Panc1 (cell line): ENCODE data around the gene CFAP43. TPM values are rescaled to one million over a fixed set of nuclear protein-coding genes. Genes with fewer than 3 reads are reported as not detected.
A peak's percentile ranks its signal among the peaks of the same experiment; 100 is the strongest.

Source experiments
- ATAC-seq: fragments of 200-7000 bp; cut with Tn5 transposase; 2 replicates; pipeline ENCODE4 v1.9.1; 2020; ENCODE audit warnings: mild to moderate bottlenecking, moderate library complexity
- BruUV-seq: library from RNA; stranded (reverse); fragments of 400-500 nt; replicated peaks from 2 replicates; lab custom pipeline; 2021; lab: Mats Ljungman, UMichigan
- CTCF ChIA-PET: fragments of 300-600 bp; sonication (Branson Sonifier 250); formaldehyde crosslinking; loops from one replicate; lab custom pipeline; 2022; ENCODE audit warnings: antibody characterized with exemption; lab: Charles Lee
- POLR2A ChIA-PET: fragments of 300-600 bp; sonication (Branson Sonifier 250); formaldehyde crosslinking; loops from one replicate; lab custom pipeline; 2022; ENCODE audit warnings: antibody characterized with exemption; lab: Charles Lee
- DNase-seq: peaks from one replicate; pipeline ENCODE4 v3.0.0-alpha.2; 2010; ENCODE audit warnings: low read depth, low spot score
- H3K27ac ChIP-seq: 2 replicates; pipeline ENCODE4 v1.5.1; 2011; ENCODE audit warnings: mild to moderate bottlenecking, low read length, inconsistent platforms
- H3K27me3 ChIP-seq: fragments of 200-500 bp; sonication (Bioruptor generic); 2 replicates; pipeline ENCODE4 v1.6.0; 2014; ENCODE audit warnings: low read length, inconsistent platforms; ENCODE audit not compliant: control insufficient read depth, insufficient read depth
- H3K36me3 ChIP-seq: fragments of 200-500 bp; sonication (Bioruptor generic); 2 replicates; pipeline ENCODE4 v1.5.1; 2014; ENCODE audit warnings: inconsistent platforms, mild to moderate bottlenecking, low read length, moderate library complexity; ENCODE audit not compliant: control insufficient read depth, insufficient read depth
- H3K4me1 ChIP-seq: 2 replicates; pipeline ENCODE4 v1.5.1; 2011; ENCODE audit warnings: inconsistent platforms, mild to moderate bottlenecking, low read length, moderate library complexity; ENCODE audit not compliant: control insufficient read depth, insufficient read depth
- H3K4me3 ChIP-seq, 2 experiments: 2 replicates each; pipeline ENCODE4 v1.5.1; 2011 to 2012; ENCODE audit warnings: low read depth in 2 of 2, low read length in 2 of 2, mild to moderate bottlenecking in 2 of 2, inconsistent platforms in 1 of 2, moderate library complexity in 1 of 2
- H3K9me3 ChIP-seq: fragments of 200-500 bp; sonication (Bioruptor generic); 2 replicates; pipeline ENCODE4 v1.5.1; 2014; ENCODE audit warnings: low read depth, mild to moderate bottlenecking, inconsistent platforms, low read length, moderate library complexity; ENCODE audit not compliant: control insufficient read depth, insufficient read depth
- CTCF ChIP-seq: fragments of 450-650 bp; IDR thresholded peaks from 2 replicates; pipeline ENCODE4 v1.5.1; 2017; ENCODE audit warnings: mild to moderate bottlenecking
- POLR2AphosphoS5 ChIP-seq: IDR thresholded peaks from 2 replicates; pipeline ENCODE4 v1.6.1; 2012; ENCODE audit warnings: mild to moderate bottlenecking, low read depth, low read length, moderate library complexity
- SIN3A ChIP-seq: IDR thresholded peaks from 2 replicates; pipeline ENCODE4 v1.6.1; 2012; ENCODE audit warnings: low read depth, mild to moderate bottlenecking, low read length, moderate library complexity, borderline replicate concordance; ENCODE audit not compliant: insufficient read depth
- TCF7L2 ChIP-seq: IDR thresholded peaks from 2 replicates; pipeline ENCODE4 v1.6.1; 2011; ENCODE audit warnings: mild to moderate bottlenecking, low read depth, low read length, inconsistent platforms
- in situ Hi-C: cut with HindIII; loops from 2 replicates; pipeline ENCODE4 v1.10.0; 2016; ENCODE audit warnings: low sequenced_read_pairs, low pct_unique_long_range_greater_than_20kb
- intact Hi-C: fragments of 100-400 bp; cut with micrococcal nuclease; formaldehyde crosslinking; loops from one replicate; pipeline ENCODE4 v1.10.0; 2022; ENCODE audit not compliant: unreplicated experiment
- total RNA-seq: library from RNA; stranded (reverse); gene quantifications from one replicate; pipeline ENCODE4 v1.2.1, GENCODE V29; 2021; ENCODE audit not compliant: unreplicated experiment
- TF ChIP-seq, protein P1 (sequence below), 2 experiments: IDR thresholded peaks; 2 replicates each; pipeline ENCODE4 v1.6.1; 2011 to 2012; ENCODE audit warnings: low read depth in 2 of 2, control low read depth in 1 of 2, low read length in 1 of 2, mild to moderate bottlenecking in 1 of 2, moderate library complexity in 1 of 2; ENCODE audit not compliant: insufficient read depth in 1 of 2

Gene CFAP43
- total RNA-seq, 1 experiment from 2014 or later: 0.21 TPM

- TF ChIP-seq, protein P1, sequence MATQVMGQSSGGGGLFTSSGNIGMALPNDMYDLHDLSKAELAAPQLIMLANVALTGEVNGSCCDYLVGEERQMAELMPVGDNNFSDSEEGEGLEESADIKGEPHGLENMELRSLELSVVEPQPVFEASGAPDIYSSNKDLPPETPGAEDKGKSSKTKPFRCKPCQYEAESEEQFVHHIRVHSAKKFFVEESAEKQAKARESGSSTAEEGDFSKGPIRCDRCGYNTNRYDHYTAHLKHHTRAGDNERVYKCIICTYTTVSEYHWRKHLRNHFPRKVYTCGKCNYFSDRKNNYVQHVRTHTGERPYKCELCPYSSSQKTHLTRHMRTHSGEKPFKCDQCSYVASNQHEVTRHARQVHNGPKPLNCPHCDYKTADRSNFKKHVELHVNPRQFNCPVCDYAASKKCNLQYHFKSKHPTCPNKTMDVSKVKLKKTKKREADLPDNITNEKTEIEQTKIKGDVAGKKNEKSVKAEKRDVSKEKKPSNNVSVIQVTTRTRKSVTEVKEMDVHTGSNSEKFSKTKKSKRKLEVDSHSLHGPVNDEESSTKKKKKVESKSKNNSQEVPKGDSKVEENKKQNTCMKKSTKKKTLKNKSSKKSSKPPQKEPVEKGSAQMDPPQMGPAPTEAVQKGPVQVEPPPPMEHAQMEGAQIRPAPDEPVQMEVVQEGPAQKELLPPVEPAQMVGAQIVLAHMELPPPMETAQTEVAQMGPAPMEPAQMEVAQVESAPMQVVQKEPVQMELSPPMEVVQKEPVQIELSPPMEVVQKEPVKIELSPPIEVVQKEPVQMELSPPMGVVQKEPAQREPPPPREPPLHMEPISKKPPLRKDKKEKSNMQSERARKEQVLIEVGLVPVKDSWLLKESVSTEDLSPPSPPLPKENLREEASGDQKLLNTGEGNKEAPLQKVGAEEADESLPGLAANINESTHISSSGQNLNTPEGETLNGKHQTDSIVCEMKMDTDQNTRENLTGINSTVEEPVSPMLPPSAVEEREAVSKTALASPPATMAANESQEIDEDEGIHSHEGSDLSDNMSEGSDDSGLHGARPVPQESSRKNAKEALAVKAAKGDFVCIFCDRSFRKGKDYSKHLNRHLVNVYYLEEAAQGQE (IDR thresholded peaks at IDR 0.05; ENCODE audit: insufficient read depth in 1 of 2, low read depth in 2 of 2, low read length in 1 of 2): no peak
- TF ChIP-seq CTCF: no peak
- no peak for TF ChIP-seq SIN3A
- TF ChIP-seq POLR2AphosphoS5: no peak
- TF ChIP-seq TCF7L2: no peak
- DNase-seq (no peak), ATAC-seq (no peak)
- no TSS peak for BruUV-seq
- CTCF ChIA-PET: no interaction called here
- in situ Hi-C loops: no loop called here
- Histone ChIP-seq H3K36me3 (no peaks in the 10 kb centered on the region; the same call in 1 of the 2 replicates), H3K27me3 (peaks cover 3% of the 10 kb centered on the region; the same call in 1 of the 2 replicates), H3K4me3 (no peak overlapping the region), H3K27ac (no peak overlapping the region), H3K4me1 (peaks cover 6% of the 10 kb centered on the region), H3K9me3 (peaks cover 5% of the 10 kb centered on the region; the same call in 1 of the 2 replicates)
- POLR2A ChIA-PET: interaction anchor here (0.6 kb wide), 1 partner anchor 230 kb away, joined by 4 read pairs; no protein-coding TSS in a partner anchor
- intact Hi-C loops: no loop called here
These were observed 1.7 kb upstream of the CFAP43 start for GRCh38 chr10:104233817-104234216.

DNA sequence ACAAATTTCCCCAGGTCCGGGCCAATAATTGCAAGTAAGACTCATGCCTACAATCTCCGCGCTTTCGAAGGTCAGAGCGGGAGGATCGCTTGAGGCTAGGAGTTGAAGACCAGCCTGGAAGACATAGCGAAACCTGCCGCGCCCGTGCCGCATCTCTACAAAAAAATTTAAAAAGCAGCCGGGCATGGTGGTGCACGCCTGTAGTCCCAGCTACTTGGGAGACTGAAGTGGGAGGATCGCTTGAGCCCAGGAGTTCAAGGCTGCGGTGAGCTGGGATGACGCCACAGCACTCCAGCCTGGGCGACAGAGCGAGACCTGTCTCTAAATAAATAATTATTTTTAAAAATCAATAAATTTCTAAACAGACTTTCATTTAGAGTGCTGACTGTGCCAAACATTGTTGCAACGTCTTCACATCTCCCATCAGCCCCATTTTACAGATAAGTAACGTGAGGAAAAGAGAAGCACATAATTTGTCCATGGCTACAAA, 494 bp upstream of the CFAP43 start:
- POLR2A ChIA-PET: interaction anchor here (0.7 to 1.0 kb wide), 3 partner anchors 24 to 105 kb away, joined by 3 to 6 read pairs (median 4); no protein-coding TSS in a partner anchor
- TF ChIP-seq, protein P1 (IDR thresholded peaks at IDR 0.05; ENCODE audit: insufficient read depth in 1 of 2, low read depth in 2 of 2, low read length in 1 of 2): no peak
- TF ChIP-seq TCF7L2: peak; percentile 38; the same call in 1 of the 2 replicates
- Histone ChIP-seq H3K4me1 (peaks cover 6% of the 10 kb centered on the region), H3K9me3 (peaks cover 5% of the 10 kb centered on the region; the same call in 1 of the 2 replicates), H3K27ac (peak overlapping the region; percentile 63), H3K4me3 (peak overlapping the region; percentile 71 to 90), H3K36me3 (no peaks in the 10 kb centered on the region; the same call in 1 of the 2 replicates), H3K27me3 (peaks cover 3% of the 10 kb centered on the region; the same call in 1 of the 2 replicates)
- ATAC-seq (peak; percentile 42), DNase-seq (no peak)
- intact Hi-C loops: no loop called here
- CTCF ChIA-PET: interaction anchor here (1.0 kb wide), 1 partner anchor 34 kb away, joined by 7 read pairs; no protein-coding TSS in a partner anchor
- no TSS peak for BruUV-seq
- in situ Hi-C loops: no loop called here
